ENCODE data around the gene PJVK. TPM values are rescaled to one million over a fixed set of nuclear protein-coding genes. Genes with fewer than 3 reads are reported as not detected.
"Not testable (repeated sequence)": the region's sequence is repeated elsewhere in the genome, so short reads cannot be mapped to it uniquely, and the experiment has no call there.

The PJVK gene
- total and polyA plus RNA-seq, 2 of the 13 experiments (the other 11 are each of a cell fraction or from before 2014, with no cell fraction given), result 1.2 to 2.6 TPM

DNA sequence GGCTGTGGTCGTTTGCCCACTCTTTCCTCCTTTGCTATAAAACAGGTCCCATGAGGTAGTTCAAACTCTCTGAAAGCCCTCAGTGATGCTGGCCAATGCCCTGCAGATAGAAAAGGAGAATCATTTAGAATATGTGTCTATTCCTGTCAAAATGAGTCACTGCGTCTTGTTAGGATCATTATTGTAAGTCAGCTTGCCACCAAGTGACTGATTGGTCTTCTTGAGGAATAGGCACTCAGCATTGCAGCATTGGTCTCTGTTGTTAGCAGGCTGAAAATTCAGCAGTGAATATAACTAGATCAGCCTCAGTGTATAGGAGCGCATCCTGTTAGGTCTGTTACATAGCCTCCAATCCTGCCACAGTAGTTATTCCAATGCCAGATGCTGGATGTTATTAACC is 29.1 kb upstream of the PJVK start:
- Histone ChIP-seq H3K27me3 (ENCODE audit: control insufficient read depth in 1 of 2, insufficient read depth in 2 of 2, low read length in 2 of 2) (no peaks in the 10 kb centered on the region), H3K36me3 (replicated peaks in 1 of 2; ENCODE audit: control insufficient read depth in 1 of 2, insufficient read depth in 2 of 2, low read length in 2 of 2) (no peaks in the 10 kb centered on the region), H3K4me1 (ENCODE audit: insufficient read depth, low read length) (0 out of 2 replicates have a peak, but pooled peaks cover under 1% of the 10 kb centered on the region), H3K9me3 (ENCODE audit: low read length) (peaks cover 7% of the 10 kb centered on the region; the same call in 1 of the 2 replicates), H4K20me1 (ENCODE audit: insufficient read depth, low read length) (no peaks in the 10 kb centered on the region), H3K4me3 (replicated peaks in 1 of 3; ENCODE audit: insufficient read depth in 1 of 3, low read depth in 2 of 3, low read length in 3 of 3) (no peak overlapping the region), H3K79me2 (ENCODE audit: insufficient read depth, low read length) (no peaks in the 10 kb centered on the region), H3K27ac (ENCODE audit: extremely low read length, insufficient read depth, low read length) (no peak overlapping the region), H3K4me2 (ENCODE audit: low read depth, low read length) (no peak overlapping the region), H3K9ac (ENCODE audit: insufficient read depth, low read depth, low read length) (no peak overlapping the region), H2AFZ (ENCODE audit: low read length) (no peak overlapping the region)
- in situ Hi-C loops (cut with HindIII; ENCODE audit: extremely low pct_ligation_motif_present, low pct_unique_long_range_greater_than_20kb) (no loop called here), intact Hi-C loops (cut with micrococcal nuclease; ENCODE audit: unreplicated experiment) (no loop called here)
- BruUV-seq (replicated peaks), result no TSS peak
- ChIA-PET CTCF (ENCODE audit: low intra/inter-chr PET ratio, low total read pairs) (no interaction called here), POLR2A (interaction anchor here (0.9 kb wide), 1 partner anchor 29 kb away, joined by 3 read pairs; the partner anchor contains the start of genes PJVK and PRKRA)
- no peak for ATAC-seq
- FAIRE-seq, result no peak
- whole genome bisulfite sequencing (ENCODE audit: low lambda C conversion rate), result 72% methylated on average over 3 of the region's 3 CpGs
- TF ChIP-seq, protein P1, sequence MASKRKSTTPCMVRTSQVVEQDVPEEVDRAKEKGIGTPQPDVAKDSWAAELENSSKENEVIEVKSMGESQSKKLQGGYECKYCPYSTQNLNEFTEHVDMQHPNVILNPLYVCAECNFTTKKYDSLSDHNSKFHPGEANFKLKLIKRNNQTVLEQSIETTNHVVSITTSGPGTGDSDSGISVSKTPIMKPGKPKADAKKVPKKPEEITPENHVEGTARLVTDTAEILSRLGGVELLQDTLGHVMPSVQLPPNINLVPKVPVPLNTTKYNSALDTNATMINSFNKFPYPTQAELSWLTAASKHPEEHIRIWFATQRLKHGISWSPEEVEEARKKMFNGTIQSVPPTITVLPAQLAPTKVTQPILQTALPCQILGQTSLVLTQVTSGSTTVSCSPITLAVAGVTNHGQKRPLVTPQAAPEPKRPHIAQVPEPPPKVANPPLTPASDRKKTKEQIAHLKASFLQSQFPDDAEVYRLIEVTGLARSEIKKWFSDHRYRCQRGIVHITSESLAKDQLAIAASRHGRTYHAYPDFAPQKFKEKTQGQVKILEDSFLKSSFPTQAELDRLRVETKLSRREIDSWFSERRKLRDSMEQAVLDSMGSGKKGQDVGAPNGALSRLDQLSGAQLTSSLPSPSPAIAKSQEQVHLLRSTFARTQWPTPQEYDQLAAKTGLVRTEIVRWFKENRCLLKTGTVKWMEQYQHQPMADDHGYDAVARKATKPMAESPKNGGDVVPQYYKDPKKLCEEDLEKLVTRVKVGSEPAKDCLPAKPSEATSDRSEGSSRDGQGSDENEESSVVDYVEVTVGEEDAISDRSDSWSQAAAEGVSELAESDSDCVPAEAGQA (IDR thresholded peaks at IDR 0.05; ENCODE audit: low read depth), result no peak
- TF ChIP-seq, protein P1 (CRISPR knock-in tag; IDR thresholded peaks at IDR 0.05; ENCODE audit: borderline replicate concordance), result no peak
- no peak for TF ChIP-seq ZNF652 (CRISPR knock-in tag; IDR thresholded peaks at IDR 0.05; ENCODE audit: borderline replicate concordance, low read depth)
- TF ChIP-seq ZNF326 (CRISPR knock-in tag; IDR thresholded peaks at IDR 0.05; ENCODE audit: borderline replicate concordance), result no peak
- no peak for TF ChIP-seq ZNF136 (CRISPR knock-in tag; IDR thresholded peaks at IDR 0.05; ENCODE audit: low read depth)
- no peak for TF ChIP-seq SP2 (CRISPR knock-in tag; IDR thresholded peaks at IDR 0.05)
- no peak for TF ChIP-seq YEATS4 (CRISPR knock-in tag; IDR thresholded peaks at IDR 0.05; ENCODE audit: borderline replicate concordance)
- TF ChIP-seq ZNF75D (CRISPR knock-in tag; IDR thresholded peaks at IDR 0.05; ENCODE audit: borderline replicate concordance), result no peak
- no peak for TF ChIP-seq SOX6 (IDR thresholded peaks at IDR 0.05)
- no peak for TF ChIP-seq SOX6 (CRISPR knock-in tag; IDR thresholded peaks at IDR 0.05)
- TF ChIP-seq CENPT (CRISPR knock-in tag; IDR thresholded peaks at IDR 0.05; ENCODE audit: low read depth), result no peak
- no peak for TF ChIP-seq ZNF616 (CRISPR knock-in tag; IDR thresholded peaks at IDR 0.05; ENCODE audit: low read depth)
- TF ChIP-seq SAFB2 (CRISPR knock-in tag; IDR thresholded peaks at IDR 0.05; ENCODE audit: borderline replicate concordance, low read depth), result no peak
- DNase-seq (ENCODE audit: low spot score), result no peak

DNA sequence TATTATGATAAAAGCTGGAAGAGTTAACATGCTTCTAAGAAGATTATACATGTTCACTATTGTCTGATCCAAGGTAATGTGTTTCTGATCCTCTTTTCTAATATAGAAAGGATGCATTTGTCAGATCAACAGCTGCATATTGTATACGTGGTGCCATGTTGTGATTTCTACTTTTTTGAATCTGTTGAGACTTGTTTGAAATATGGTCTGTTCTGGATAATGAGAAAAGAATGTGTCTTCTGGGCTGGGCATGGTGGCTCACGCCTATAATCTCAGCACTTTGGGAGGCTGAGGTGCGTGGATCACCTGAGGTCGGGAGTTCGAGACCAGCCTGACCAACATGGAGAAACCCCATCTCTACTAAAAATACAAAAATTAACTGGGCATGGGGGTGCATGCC is 27.4 kb upstream of the PJVK start:
- FAIRE-seq; H3K9ac ChIP-seq (ENCODE audit: insufficient read depth, low read depth, low read length); BruUV-seq (replicated peaks); H3K79me2 ChIP-seq (ENCODE audit: insufficient read depth, low read length); H3K27ac ChIP-seq (ENCODE audit: extremely low read length, insufficient read depth, low read length); H3K4me2 ChIP-seq (ENCODE audit: low read depth, low read length); H4K20me1 ChIP-seq (ENCODE audit: insufficient read depth, low read length); H3K36me3 ChIP-seq (replicated peaks in 1 of 2; ENCODE audit: control insufficient read depth in 1 of 2, insufficient read depth in 2 of 2, low read length in 2 of 2); in situ Hi-C loops (cut with HindIII; ENCODE audit: extremely low pct_ligation_motif_present, low pct_unique_long_range_greater_than_20kb); POLR2A ChIA-PET; CTCF ChIA-PET (ENCODE audit: low intra/inter-chr PET ratio, low total read pairs); intact Hi-C loops (cut with micrococcal nuclease; ENCODE audit: unreplicated experiment); H3K9me3 ChIP-seq (ENCODE audit: low read length); H3K4me3 ChIP-seq (replicated peaks in 1 of 3; ENCODE audit: insufficient read depth in 1 of 3, low read depth in 2 of 3, low read length in 3 of 3); H2AFZ ChIP-seq (ENCODE audit: low read length); DNase-seq (ENCODE audit: low spot score); ATAC-seq; H3K27me3 ChIP-seq (ENCODE audit: control insufficient read depth in 1 of 2, insufficient read depth in 2 of 2, low read length in 2 of 2): not testable (repeated sequence)
- H3K4me1 ChIP-seq (ENCODE audit: insufficient read depth, low read length), result peaks cover 17% of the 10 kb centered on the region
- 92% methylated on average over 5 of the region's 5 CpGs for WGBS (ENCODE audit: low lambda C conversion rate)
